Fibroblast of skin of right biceps (primary cell): ENCODE measurements around the gene SLC9A8.

Source experiments
- DNase-seq: peaks from one replicate; pipeline ENCODE4 v3.0.0-alpha.2; 2013

Gene SLC9A8

GRCh38 chr20:49919461-49919860 is 106.8 kb downstream of the SLC9A8 start:
- DNase-seq, result no peak

DNA sequence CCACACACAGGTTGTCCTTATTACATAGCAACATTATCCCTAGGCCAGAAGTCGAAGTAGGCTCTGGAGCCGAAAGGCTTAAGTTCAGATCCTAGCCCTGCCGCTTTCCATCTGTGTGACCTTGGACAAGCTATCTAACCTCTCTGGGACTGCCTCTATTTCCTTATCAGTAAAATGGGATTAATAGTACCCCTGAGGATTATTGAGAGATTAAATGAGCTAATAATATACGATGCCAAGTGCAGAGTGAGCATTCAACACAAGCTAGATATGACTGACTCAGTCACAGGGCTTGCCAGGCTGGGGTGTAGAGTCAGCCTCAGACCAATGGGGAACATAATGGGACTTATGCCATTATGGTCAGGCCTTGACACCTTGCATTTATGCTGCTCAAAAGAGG is 111.6 kb downstream of the SLC9A8 start:
- no peak for DNase-seq

GRCh38 chr20:49925901-49926454 is 113.3 kb downstream of the SLC9A8 start:
- DNase-seq, result no peak

GRCh38 chr20:49928411-49929141 is 115.9 kb downstream of the SLC9A8 start:
- peak; percentile 77 for DNase-seq

GRCh38 chr20:49929142-49929494 is 116.5 kb downstream of the SLC9A8 start:
- DNase-seq, result no peak

DNA sequence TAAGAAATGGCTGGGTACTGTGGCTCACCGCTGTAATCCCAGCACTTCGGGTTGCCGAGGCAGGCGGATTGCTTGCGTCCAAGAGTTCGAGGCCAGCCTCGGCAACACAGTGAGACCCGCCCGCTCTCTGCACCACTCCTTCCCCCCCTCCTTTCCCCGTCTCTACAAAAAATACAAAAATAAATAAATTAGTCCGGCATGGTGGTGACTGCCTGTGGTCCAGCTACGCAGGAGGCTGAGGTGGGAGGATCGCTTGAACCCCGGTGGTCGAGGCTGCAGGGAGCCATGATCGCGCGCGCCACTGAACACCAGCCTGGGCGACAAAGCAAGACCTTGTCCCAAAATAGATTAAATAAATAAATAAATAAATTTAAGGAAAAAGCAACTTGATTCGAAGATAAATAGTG is 123.1 kb downstream of the SLC9A8 start:
- DNase-seq, result no peak

DNA sequence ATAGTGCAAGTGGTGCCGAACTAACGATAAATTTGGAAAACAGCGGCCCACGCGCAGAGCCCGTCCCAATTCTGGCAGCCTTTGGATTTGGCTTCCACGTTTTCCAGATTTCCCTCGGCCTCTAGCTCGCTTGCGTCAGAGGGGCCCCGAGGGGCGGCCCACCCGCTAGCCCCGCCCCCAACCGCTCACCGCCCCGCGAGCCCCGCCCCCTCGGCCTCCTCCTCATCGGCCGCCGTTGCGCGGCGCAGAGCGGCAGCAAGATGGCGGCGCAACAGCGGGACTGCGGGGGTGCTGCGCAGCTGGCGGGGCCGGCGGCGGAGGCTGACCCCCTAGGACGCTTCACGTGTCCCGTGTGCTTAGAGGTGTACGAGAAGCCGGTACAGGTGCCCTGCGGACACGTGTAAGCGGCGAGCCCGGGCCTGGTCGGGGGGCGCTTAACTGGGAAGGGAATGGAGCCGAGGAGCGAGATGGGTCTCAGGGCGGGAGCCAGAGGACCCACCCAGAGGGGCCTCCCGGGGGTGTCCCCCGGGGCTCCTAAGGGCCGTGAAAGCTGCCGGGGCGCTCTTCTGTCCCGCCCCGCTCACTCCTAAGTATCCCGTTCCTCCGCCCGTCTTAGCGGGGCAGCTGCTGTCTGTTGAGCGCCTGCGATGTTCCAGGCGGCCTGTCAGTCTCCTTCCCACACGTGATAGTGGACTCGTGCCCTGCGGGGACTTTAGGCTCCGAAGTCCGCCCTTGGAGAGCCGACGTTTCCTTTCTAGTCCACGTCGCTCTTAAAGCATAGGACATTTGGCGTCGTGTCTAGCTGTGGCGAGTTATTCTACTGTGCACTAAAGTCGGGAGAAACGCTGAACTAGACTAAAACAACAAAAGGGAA is 123.8 kb downstream of the SLC9A8 start, which contains the start of gene RNF114:
Gene RNF114, plus strand, starts transcription at position 245 of the 874 bp plus-strand sequence. Its CDS starts 16 bp downstream, at position 261.
- DNase-seq, result peak; percentile 91

GRCh38 chr20:49937027-49937929 is 124.7 kb downstream of the SLC9A8 start:
- no peak for DNase-seq

DNA sequence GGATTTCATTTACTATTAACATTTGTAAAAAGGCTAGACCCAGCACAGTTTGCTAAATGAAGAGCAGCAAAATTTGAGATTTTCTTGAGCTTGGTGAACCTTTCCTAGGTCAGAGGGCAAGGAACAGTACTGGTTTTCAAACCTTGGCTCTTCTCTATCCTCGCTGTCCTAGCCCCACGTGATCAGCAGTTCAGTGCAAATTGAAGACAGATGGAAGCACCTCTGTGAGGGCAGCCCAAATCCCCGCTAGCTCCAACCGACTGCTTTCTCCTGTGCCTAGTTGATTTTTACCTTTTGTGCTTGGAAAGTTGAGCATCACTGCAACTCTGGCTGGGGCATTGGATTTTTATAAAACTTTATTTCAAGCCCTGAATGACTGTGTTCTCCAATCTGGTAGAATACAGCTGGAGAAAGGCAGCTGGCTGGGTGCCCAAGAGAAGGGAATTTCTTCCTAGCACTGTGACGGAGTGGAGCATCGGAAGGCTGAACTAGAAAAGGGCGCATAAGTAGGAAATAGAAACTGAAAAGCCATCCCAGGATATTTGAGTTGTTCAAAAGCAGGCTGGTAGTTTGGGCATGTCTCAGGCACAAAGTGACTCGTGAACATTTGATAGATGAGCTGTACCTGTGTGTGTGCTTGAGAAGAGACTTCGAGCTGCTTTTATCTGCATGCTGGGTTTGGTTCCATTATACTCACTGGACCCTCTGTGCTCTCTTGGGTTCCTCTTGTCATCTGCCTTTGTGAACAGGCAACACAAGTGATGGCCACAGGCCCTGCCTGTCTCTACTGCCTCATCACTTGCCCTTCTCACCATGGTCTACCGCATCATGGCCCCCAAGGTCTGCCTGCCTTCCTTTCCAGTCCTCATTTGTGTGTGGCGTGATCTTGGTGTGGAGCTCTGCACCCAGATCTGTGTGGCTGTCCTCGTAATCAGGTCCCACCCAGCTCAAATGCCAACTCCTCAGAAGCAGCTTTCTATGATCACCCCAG is 125.8 kb downstream of the SLC9A8 start:
- DNase-seq, result peak; percentile 73

DNA sequence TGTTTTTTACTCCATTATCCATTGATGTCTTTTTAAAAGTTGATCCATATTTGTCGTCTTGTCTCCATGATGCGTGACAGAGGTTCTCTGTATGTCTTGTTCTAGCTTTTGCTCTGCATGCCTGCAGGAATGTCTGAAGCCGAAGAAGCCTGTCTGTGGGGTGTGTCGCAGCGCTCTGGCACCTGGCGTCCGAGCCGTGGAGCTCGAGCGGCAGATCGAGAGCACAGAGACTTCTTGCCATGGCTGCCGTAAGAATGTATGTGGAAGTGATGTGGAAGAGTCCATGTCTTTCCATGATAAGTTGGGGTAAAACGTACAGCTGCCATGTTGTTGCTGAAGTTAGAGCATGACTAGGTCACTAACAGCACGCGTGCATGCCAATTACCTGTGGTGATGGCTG is 128.8 kb downstream of the SLC9A8 start:
- DNase-seq, result no peak
